Endodermal cell (in vitro differentiated cells): Measurements from ENCODE around the gene SORCS2. TPM values are rescaled to one million over a fixed set of nuclear protein-coding genes. Genes with fewer than 3 reads are reported as not detected.

Source experiments
- DNase-seq: peaks from one replicate; pipeline ENCODE4 v3.0.0-alpha.2; 2017
- H3K27ac ChIP-seq: 2 replicates; pipeline ENCODE4 v1.5.1; 2013; ENCODE audit warnings: mild to moderate bottlenecking, low read depth, low read length, moderate library complexity
- H3K27me3 ChIP-seq: 2 replicates; pipeline ENCODE4 v1.6.1; 2013; ENCODE audit warnings: mild to moderate bottlenecking, low read length, moderate library complexity; ENCODE audit not compliant: insufficient read depth, control insufficient read depth, poor library complexity, severe bottlenecking
- H3K36me3 ChIP-seq: 2 replicates; pipeline ENCODE4 v1.7.0; 2013; ENCODE audit warnings: mild to moderate bottlenecking, low read length, moderate library complexity; ENCODE audit not compliant: control insufficient read depth, insufficient read depth
- H3K4me1 ChIP-seq: one replicate; pipeline ENCODE4 v1.7.0; 2013; ENCODE audit warnings: low read length; ENCODE audit not compliant: control insufficient read depth, insufficient read depth
- H3K4me3 ChIP-seq: 2 replicates; pipeline ENCODE4 v1.5.1; 2013; ENCODE audit warnings: mild to moderate bottlenecking, low read length, moderate library complexity
- H3K9ac ChIP-seq: 2 replicates; pipeline ENCODE4 v1.6.1; 2013; ENCODE audit warnings: mild to moderate bottlenecking, low read length, moderate library complexity; ENCODE audit not compliant: poor library complexity, severe bottlenecking; ENCODE audit errors: extremely low read depth
- H3K9me3 ChIP-seq: 2 replicates; pipeline ENCODE4 v1.6.1; 2013; ENCODE audit warnings: mild to moderate bottlenecking, low read length, moderate library complexity; ENCODE audit not compliant: control insufficient read depth
- H3K27ac Mint-ChIP-seq: 2 replicates; pipeline ENCODE4 v1.8.0; 2020; ENCODE audit warnings: mixed read lengths
- H3K27me3 Mint-ChIP-seq: 2 replicates; pipeline ENCODE4 v1.8.0; 2021; ENCODE audit warnings: mild to moderate bottlenecking, mixed read lengths; ENCODE audit not compliant: insufficient read depth
- H3K36me3 Mint-ChIP-seq: 2 replicates; pipeline ENCODE4 v1.8.0; 2020; ENCODE audit warnings: low read depth, mixed read lengths
- H3K4me1 Mint-ChIP-seq: 2 replicates; pipeline ENCODE4 v1.8.0; 2020; ENCODE audit warnings: mixed read lengths
- H3K4me3 Mint-ChIP-seq: 2 replicates; pipeline ENCODE4 v1.8.0; 2020; ENCODE audit warnings: mild to moderate bottlenecking, moderate library complexity, mixed read lengths
- H3K9me3 Mint-ChIP-seq: 2 replicates; pipeline ENCODE4 v1.8.0; 2020; ENCODE audit warnings: mild to moderate bottlenecking, mixed read lengths
- WGBS, 2 experiments: methylation state at CpG; one replicate each; pipeline versions ENCODE4 v1.1.5 to v1.1.7; 2013; ENCODE audit warnings: missing lambda C conversion rate in 2 of 2, mixed read lengths in 1 of 2; ENCODE audit not compliant: insufficient coverage in 1 of 2, insufficient read length in 1 of 2; 5-methylcytosine and 5-hydroxymethylcytosine counted together
- total RNA-seq, 2 donors: library from RNA; stranded (reverse); fragmentation: NEBNext Ultra II Directional in 1 of 2; extraction: Animal tissue kit (Norgen Biotek cat#: 25700) in 1 of 2; gene quantifications; 2 replicates in 1 of 2; 3 replicates in 1 of 2; pipeline ENCODE4 v1.2.1, GENCODE V29; 2021
- TF ChIP-seq, protein P1 (sequence below): fragments of 200-600 bp; sonication (generic); conservative IDR thresholded peaks from 2 replicates; pipeline ENCODE4 v1.5.0; 2021; ENCODE audit warnings: antibody characterized with exemption, mild to moderate bottlenecking

Gene SORCS2
- total RNA-seq, 2 donors from 2014 or later = 1.4 to 1.9 TPM

DNA sequence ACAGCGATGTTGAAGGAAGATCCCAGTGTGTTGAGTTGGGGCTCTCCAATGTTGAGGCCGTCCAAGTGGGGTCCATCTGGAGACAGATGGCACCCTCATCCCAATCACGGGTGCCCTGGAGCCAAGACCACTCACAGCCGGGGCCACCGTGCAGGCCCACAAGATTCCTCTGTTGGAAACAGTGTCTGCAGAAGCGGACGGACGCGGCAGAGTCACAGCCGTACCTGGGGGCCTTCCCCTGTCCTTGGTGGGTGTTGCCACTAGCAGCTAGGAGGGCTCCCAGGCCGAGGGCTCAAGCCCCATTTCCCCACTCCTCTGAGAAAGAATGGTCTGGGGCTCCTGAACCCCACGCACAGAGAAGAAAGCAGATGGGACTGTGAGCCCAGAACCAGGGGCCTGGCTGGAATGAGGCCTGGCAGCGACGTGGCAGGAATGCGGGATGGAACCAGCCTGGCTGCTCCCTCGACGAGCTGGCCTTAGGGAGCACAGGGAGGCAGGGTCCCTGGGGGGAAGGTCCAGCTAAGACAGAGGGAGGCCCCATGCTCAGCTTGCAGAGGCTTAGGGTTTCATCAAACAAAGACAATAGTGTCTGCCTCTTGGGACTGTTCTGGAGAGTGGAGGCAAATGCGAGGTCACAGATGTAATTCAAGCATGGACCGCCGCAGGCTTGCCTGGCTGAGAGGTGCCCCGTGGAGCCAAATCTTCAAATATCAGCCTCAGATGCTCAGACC, 518.4 kb downstream of the SORCS2 start:
- 90 to 93% methylated on average over 13 to 21 of the region's 21 CpGs for WGBS, 2 experiments
- no peak for DNase-seq
- Mint-ChIP-seq H3K36me3 (no peaks in the 10 kb centered on the region), H3K4me1 (no peaks in the 10 kb centered on the region), H3K4me3 (no peak overlapping the region), H3K27ac (no peak overlapping the region), H3K9me3 (no peaks in the 10 kb centered on the region), H3K27me3 (no peaks in the 10 kb centered on the region)
- no peaks in the 10 kb centered on the region for H3K4me1 ChIP-seq
- H3K4me3 ChIP-seq = no peak overlapping the region
- no peaks in the 10 kb centered on the region for H3K36me3 ChIP-seq
- TF ChIP-seq, protein P1, sequence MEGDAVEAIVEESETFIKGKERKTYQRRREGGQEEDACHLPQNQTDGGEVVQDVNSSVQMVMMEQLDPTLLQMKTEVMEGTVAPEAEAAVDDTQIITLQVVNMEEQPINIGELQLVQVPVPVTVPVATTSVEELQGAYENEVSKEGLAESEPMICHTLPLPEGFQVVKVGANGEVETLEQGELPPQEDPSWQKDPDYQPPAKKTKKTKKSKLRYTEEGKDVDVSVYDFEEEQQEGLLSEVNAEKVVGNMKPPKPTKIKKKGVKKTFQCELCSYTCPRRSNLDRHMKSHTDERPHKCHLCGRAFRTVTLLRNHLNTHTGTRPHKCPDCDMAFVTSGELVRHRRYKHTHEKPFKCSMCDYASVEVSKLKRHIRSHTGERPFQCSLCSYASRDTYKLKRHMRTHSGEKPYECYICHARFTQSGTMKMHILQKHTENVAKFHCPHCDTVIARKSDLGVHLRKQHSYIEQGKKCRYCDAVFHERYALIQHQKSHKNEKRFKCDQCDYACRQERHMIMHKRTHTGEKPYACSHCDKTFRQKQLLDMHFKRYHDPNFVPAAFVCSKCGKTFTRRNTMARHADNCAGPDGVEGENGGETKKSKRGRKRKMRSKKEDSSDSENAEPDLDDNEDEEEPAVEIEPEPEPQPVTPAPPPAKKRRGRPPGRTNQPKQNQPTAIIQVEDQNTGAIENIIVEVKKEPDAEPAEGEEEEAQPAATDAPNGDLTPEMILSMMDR = no peak
- H3K9ac ChIP-seq = no peak overlapping the region
- H3K9me3 ChIP-seq = no peaks in the 10 kb centered on the region
- H3K27me3 ChIP-seq = no peaks in the 10 kb centered on the region
- H3K27ac ChIP-seq = peak overlapping the region; percentile 29

DNA sequence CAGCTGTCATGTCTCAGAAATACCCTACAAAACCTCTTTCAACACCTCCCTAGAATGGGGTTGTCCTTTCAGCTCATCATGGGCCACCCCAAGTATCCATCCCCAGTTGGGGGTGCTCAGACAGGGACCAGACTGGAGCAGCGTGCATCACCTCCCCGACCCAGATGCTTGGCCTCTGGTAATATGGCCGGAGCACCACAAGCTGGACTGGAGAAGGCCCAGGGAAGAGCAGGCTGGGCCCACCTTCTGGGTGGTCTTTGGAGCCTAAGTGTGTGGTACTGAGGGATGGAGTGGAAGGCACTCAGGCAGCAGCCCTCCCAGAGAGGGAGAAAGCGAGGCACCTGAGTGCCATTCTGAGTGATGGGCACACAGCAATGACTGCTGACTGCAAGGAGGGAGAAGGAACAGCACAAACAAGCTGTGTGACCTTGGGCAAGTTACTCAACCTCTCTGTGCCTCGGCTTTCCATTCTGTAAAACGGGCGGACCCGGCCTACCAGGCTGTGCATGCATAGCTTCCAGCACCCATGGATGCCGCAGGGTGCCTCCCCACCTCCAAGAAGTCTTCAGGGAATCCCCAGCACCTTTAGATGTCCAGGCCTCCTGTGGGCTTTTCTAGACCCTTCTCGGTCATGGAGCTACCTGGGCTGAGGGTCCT, 519.1 kb downstream of the SORCS2 start:
- H3K9ac ChIP-seq = no peak overlapping the region
- H3K9me3 ChIP-seq = no peaks in the 10 kb centered on the region
- H3K4me1 Mint-ChIP-seq = no peaks in the 10 kb centered on the region
- H3K4me3 Mint-ChIP-seq = no peak overlapping the region
- H3K27me3 ChIP-seq = no peaks in the 10 kb centered on the region
- no peaks in the 10 kb centered on the region for H3K4me1 ChIP-seq
- TF ChIP-seq, protein P1 = no peak
- H3K36me3 ChIP-seq = no peaks in the 10 kb centered on the region
- 92 to 97% methylated on average over 10 of the region's 10 CpGs for WGBS, 2 experiments
- H3K27ac ChIP-seq = no peak overlapping the region
- H3K4me3 ChIP-seq = no peak overlapping the region
- H3K27me3 Mint-ChIP-seq = no peaks in the 10 kb centered on the region
- H3K27ac Mint-ChIP-seq = no peak overlapping the region
- no peaks in the 10 kb centered on the region for H3K9me3 Mint-ChIP-seq
- no peaks in the 10 kb centered on the region for H3K36me3 Mint-ChIP-seq
- DNase-seq = no peak

DNA sequence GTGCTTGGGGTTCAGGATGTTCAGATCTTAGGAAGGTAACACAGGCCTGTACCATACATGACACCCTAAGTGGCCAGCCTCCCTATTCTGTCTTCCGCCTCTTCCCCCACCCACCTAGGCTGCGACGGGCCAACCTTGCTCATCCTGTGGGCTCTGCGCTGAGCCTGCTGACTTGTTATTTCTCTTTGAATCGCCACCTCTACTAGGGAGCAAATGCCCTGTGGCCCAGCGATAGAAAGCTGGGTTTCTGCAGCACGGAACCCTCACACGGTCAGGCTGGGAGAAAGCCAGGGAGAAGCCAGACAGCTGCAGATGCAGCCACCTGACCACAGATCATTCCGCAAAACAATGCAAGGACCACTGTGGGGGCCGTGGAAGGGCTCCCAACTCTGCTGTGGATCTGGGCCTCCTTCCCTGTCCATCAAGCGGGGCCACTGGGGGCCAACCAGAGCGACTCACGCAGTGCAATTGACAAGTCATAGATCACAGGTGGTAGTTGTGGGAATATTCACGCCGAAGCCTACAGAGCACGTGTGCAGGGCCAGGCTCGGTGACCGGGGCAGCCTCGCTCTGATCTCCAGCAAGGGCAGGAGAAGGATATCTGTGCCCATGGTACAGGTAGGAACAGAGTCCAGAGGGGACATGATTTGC, 519.8 kb downstream of the SORCS2 start:
- H3K36me3 ChIP-seq = no peaks in the 10 kb centered on the region
- no peaks in the 10 kb centered on the region for H3K9me3 Mint-ChIP-seq
- H3K4me1 ChIP-seq = no peaks in the 10 kb centered on the region
- peaks cover 4% of the 10 kb centered on the region for H3K27me3 ChIP-seq
- H3K9me3 ChIP-seq = no peaks in the 10 kb centered on the region
- H3K27ac Mint-ChIP-seq = no peak overlapping the region
- TF ChIP-seq, protein P1 = no peak
- H3K9ac ChIP-seq = no peak overlapping the region
- H3K27ac ChIP-seq = no peak overlapping the region
- peaks cover 1% of the 10 kb centered on the region for H3K27me3 Mint-ChIP-seq
- DNase-seq = no peak
- H3K4me3 Mint-ChIP-seq = no peak overlapping the region
- no peak overlapping the region for H3K4me3 ChIP-seq
- H3K4me1 Mint-ChIP-seq = no peaks in the 10 kb centered on the region
- 91% methylated on average over 15 to 19 of the region's 19 CpGs for WGBS, 2 experiments
- no peaks in the 10 kb centered on the region for H3K36me3 Mint-ChIP-seq
